Measurements from ENCODE around the gene ZNF821.

Gene ZNF821

DNA sequence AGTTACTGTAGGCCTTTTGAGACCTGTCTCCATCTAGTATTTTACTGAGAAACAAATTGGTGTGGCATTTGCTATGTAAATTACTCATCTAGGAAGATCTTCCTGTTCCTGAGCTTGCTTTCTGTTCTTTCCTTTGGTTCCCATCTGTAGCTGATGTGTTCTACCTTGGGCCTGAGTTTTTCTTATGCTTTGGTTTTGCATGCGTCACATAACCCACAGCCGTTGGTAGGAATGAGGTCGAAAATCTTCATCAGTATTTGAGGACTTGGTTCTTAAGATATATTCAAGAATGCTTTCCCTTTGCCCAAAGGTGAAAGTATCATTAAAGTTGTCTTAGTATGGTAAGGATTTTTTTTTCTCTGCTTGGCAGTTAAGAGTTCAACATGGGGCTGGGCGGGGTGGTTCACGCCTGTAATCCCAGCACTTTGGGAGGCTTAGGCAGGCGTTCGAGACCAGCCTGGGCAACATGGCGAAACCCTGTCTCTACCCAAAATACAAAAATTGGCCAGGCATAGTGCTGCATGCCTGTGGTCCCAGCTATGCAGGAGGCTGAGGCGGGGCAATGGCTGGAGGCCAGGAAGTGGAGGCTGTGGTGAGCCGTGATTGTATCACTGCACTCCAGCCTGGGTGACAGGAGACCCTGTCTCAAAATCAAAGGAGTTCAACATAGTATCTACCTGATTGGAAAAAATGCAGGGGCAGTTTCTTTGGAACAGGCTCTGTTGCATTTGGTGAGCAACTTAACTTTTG, 40.1 kb upstream of the ZNF821 start:
- ATAC-seq (ENCODE audit: insufficient read depth, low read depth) (no peak), DNase-seq (no peak)
- H3K4me3 ChIP-seq (ENCODE audit: low read depth in 1 of 2, low read length in 2 of 2) = no peak overlapping the region
- H3K9me3 ChIP-seq (ENCODE audit: insufficient read depth, low read length, severe bottlenecking) = no peaks in the 10 kb centered on the region
- peaks cover 25% of the 10 kb centered on the region for H3K79me2 ChIP-seq (ENCODE audit: insufficient read depth, low read length)
- H4K20me1 ChIP-seq (ENCODE audit: insufficient read depth, low read length) = peaks cover 24% of the 10 kb centered on the region
- no peak overlapping the region for H3K4me2 ChIP-seq (ENCODE audit: insufficient read depth, low read length)
- H3K9ac ChIP-seq (ENCODE audit: low read depth, low read length) = no peak overlapping the region
- H3K36me3 ChIP-seq (ENCODE audit: insufficient read depth, low read length) = peaks cover 97% of the 10 kb centered on the region
- H3K27ac ChIP-seq (ENCODE audit: low read length) = no peak overlapping the region
- no peaks in the 10 kb centered on the region for H3K27me3 ChIP-seq (ENCODE audit: insufficient read depth, low read length, poor library complexity)
- H3K4me1 ChIP-seq (ENCODE audit: insufficient read depth, low read length) = no peaks in the 10 kb centered on the region
- H2AFZ ChIP-seq (ENCODE audit: low read depth, low read length) = no peak overlapping the region
- TF ChIP-seq, protein P1, sequence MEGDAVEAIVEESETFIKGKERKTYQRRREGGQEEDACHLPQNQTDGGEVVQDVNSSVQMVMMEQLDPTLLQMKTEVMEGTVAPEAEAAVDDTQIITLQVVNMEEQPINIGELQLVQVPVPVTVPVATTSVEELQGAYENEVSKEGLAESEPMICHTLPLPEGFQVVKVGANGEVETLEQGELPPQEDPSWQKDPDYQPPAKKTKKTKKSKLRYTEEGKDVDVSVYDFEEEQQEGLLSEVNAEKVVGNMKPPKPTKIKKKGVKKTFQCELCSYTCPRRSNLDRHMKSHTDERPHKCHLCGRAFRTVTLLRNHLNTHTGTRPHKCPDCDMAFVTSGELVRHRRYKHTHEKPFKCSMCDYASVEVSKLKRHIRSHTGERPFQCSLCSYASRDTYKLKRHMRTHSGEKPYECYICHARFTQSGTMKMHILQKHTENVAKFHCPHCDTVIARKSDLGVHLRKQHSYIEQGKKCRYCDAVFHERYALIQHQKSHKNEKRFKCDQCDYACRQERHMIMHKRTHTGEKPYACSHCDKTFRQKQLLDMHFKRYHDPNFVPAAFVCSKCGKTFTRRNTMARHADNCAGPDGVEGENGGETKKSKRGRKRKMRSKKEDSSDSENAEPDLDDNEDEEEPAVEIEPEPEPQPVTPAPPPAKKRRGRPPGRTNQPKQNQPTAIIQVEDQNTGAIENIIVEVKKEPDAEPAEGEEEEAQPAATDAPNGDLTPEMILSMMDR (IDR thresholded peaks at IDR 0.05; ENCODE audit: borderline replicate concordance, extremely low read depth, low read length, poor library complexity, severe bottlenecking) = no peak
- no peak for TF ChIP-seq EZH2 (IDR thresholded peaks at IDR 0.05; ENCODE audit: borderline replicate concordance, low read depth, low read length, severe bottlenecking)

DNA sequence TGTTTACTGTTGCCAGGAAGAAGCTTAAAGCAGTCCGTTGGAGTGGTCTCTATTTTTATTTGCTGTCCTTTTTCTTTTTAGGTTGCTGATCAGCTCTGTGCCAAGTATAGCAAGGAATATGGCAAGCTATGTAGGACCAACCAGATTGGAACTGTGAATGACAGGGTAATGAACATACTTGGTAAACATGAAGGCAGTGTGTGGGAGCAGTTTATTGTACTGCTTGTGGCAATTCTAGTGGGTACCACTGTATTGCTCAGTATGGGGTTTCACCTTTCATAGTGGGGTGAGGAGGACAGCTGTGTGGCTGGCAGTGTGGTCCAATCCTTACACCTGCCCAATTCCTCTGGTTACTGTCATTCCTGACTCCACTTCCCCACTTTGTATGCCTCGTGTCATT, 36.7 kb upstream of the ZNF821 start:
- no peak for TF ChIP-seq EZH2 (IDR thresholded peaks at IDR 0.05; ENCODE audit: borderline replicate concordance, low read depth, low read length, severe bottlenecking)
- TF ChIP-seq, protein P1 (IDR thresholded peaks at IDR 0.05; ENCODE audit: borderline replicate concordance, extremely low read depth, low read length, poor library complexity, severe bottlenecking) = no peak
- no peak overlapping the region for H3K4me3 ChIP-seq (ENCODE audit: low read depth in 1 of 2, low read length in 2 of 2)
- ATAC-seq (ENCODE audit: insufficient read depth, low read depth) (no peak), DNase-seq (no peak)
- no peaks in the 10 kb centered on the region for H3K9me3 ChIP-seq (ENCODE audit: insufficient read depth, low read length, severe bottlenecking)
- no peak overlapping the region for H3K27ac ChIP-seq (ENCODE audit: low read length)
- no peak overlapping the region for H2AFZ ChIP-seq (ENCODE audit: low read depth, low read length)
- H3K36me3 ChIP-seq (ENCODE audit: insufficient read depth, low read length) = peaks cover 97% of the 10 kb centered on the region
- H3K4me2 ChIP-seq (ENCODE audit: insufficient read depth, low read length) = no peak overlapping the region
- no peak overlapping the region for H3K9ac ChIP-seq (ENCODE audit: low read depth, low read length)
- peaks cover 58% of the 10 kb centered on the region for H3K79me2 ChIP-seq (ENCODE audit: insufficient read depth, low read length)
- no peaks in the 10 kb centered on the region for H3K27me3 ChIP-seq (ENCODE audit: insufficient read depth, low read length, poor library complexity)
- H3K4me1 ChIP-seq (ENCODE audit: insufficient read depth, low read length) = no peaks in the 10 kb centered on the region
- H4K20me1 ChIP-seq (ENCODE audit: insufficient read depth, low read length) = peaks cover 40% of the 10 kb centered on the region

DNA sequence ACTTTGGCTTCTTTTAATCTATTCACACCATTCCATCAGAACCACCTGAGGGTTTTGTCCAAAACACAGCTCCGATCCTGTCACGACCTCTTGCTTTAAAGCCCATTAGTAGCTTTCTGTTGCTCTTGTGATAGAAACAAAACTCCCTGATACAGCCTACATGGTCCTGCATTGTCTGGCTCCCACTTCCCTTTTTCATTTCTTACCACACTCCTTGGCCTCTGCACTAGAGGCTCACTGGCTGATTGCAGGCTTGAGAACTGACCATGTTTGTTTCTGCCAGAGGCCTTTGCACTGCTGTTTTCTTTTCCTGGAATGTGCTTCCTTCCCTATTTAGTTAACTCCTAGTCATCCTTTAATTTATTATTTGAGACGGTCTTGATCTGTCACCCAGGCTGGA, 35.1 kb upstream of the ZNF821 start:
- Histone ChIP-seq H3K4me3 (ENCODE audit: low read depth in 1 of 2, low read length in 2 of 2) (no peak overlapping the region), H3K36me3 (ENCODE audit: insufficient read depth, low read length) (peaks cover 92% of the 10 kb centered on the region), H3K9ac (ENCODE audit: low read depth, low read length) (no peak overlapping the region), H3K4me1 (ENCODE audit: insufficient read depth, low read length) (no peaks in the 10 kb centered on the region), H3K4me2 (ENCODE audit: insufficient read depth, low read length) (no peak overlapping the region), H3K9me3 (ENCODE audit: insufficient read depth, low read length, severe bottlenecking) (no peaks in the 10 kb centered on the region), H2AFZ (ENCODE audit: low read depth, low read length) (no peak overlapping the region), H3K27me3 (ENCODE audit: insufficient read depth, low read length, poor library complexity) (no peaks in the 10 kb centered on the region), H3K27ac (ENCODE audit: low read length) (no peak overlapping the region), H4K20me1 (ENCODE audit: insufficient read depth, low read length) (peaks cover 54% of the 10 kb centered on the region), H3K79me2 (ENCODE audit: insufficient read depth, low read length) (peaks cover 74% of the 10 kb centered on the region)
- ATAC-seq (ENCODE audit: insufficient read depth, low read depth) (no peak), DNase-seq (no peak)
- TF ChIP-seq EZH2 (IDR thresholded peaks at IDR 0.05; ENCODE audit: borderline replicate concordance, low read depth, low read length, severe bottlenecking) = no peak

DNA sequence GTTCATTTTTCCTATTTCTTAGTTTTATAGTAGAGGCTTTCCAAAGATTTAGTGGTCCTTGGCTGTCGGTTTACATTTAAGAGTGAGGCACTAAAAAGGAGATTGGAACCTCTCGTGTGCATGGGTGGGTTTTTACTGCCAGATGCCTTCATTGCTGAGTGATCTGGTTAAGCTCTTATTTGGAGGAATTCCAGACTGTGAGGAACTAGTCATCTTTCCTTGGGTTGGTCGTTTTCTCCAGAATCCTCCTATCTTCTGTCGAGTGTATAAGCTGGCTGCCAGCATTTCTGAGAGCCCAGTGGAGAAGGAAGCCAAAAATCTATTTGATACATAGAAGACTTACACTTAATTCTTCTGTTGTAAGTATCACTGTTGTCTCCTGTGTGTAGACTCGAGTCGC, 33.9 kb upstream of the ZNF821 start:
- H3K4me1 ChIP-seq (ENCODE audit: insufficient read depth, low read length) = no peaks in the 10 kb centered on the region
- H4K20me1 ChIP-seq (ENCODE audit: insufficient read depth, low read length) = peaks cover 62% of the 10 kb centered on the region
- H2AFZ ChIP-seq (ENCODE audit: low read depth, low read length) = no peak overlapping the region
- H3K4me2 ChIP-seq (ENCODE audit: insufficient read depth, low read length) = no peak overlapping the region
- peaks cover 82% of the 10 kb centered on the region for H3K79me2 ChIP-seq (ENCODE audit: insufficient read depth, low read length)
- no peak overlapping the region for H3K4me3 ChIP-seq (ENCODE audit: low read depth in 1 of 2, low read length in 2 of 2)
- no peaks in the 10 kb centered on the region for H3K9me3 ChIP-seq (ENCODE audit: insufficient read depth, low read length, severe bottlenecking)
- DNase-seq = no peak
- peaks cover 81% of the 10 kb centered on the region for H3K36me3 ChIP-seq (ENCODE audit: insufficient read depth, low read length)
- H3K9ac ChIP-seq (ENCODE audit: low read depth, low read length) = no peak overlapping the region
- TF ChIP-seq, protein P1 (IDR thresholded peaks at IDR 0.05; ENCODE audit: borderline replicate concordance, extremely low read depth, low read length, poor library complexity, severe bottlenecking) = no peak
- TF ChIP-seq EZH2 (IDR thresholded peaks at IDR 0.05; ENCODE audit: borderline replicate concordance, low read depth, low read length, severe bottlenecking) = no peak
- H3K27me3 ChIP-seq (ENCODE audit: insufficient read depth, low read length, poor library complexity) = no peaks in the 10 kb centered on the region
- ATAC-seq (ENCODE audit: insufficient read depth, low read depth) = no peak
- no peak overlapping the region for H3K27ac ChIP-seq (ENCODE audit: low read length)

Data from DND-41 (cell line).